HepG2 (cell line): ENCODE results near the gene CADM1. TPM values are rescaled to one million over a fixed set of nuclear protein-coding genes. Genes with fewer than 3 reads are reported as not detected.

ENCODE experiments used
- ATAC-seq: fragments of 200-7000 bp; cut with Tn5 transposase; 3 replicates; pipeline ENCODE4 v1.9.1; 2020; ENCODE audit warnings: mild to moderate bottlenecking, moderate library complexity
- BruUV-seq: library from RNA; stranded (reverse); fragments of 400-500 nt; replicated peaks from 2 replicates; lab custom pipeline; 2021; lab: Mats Ljungman, UMichigan
- CTCF ChIA-PET: fragments of 300-600 bp; formaldehyde crosslinking; extraction: SDS; loops from one replicate; lab custom pipeline; 2021; ENCODE audit warnings: low total read pairs, inconsistent platforms, low intra/inter-chr PET ratio; lab: Yijun Ruan, JAX
- POLR2A ChIA-PET: fragments of 350-600 bp; sonication (Branson Sonifier 250); formaldehyde crosslinking; loops from one replicate; lab custom pipeline; 2020; ENCODE audit warnings: antibody characterized with exemption, inconsistent platforms; lab: Yijun Ruan, JAX
- DNase-seq: peaks from one replicate; pipeline ENCODE4 v3.0.0-alpha.2; 2015; ENCODE audit warnings: low spot score
- FAIRE-seq: peaks from 3 replicates; lab custom pipeline; 2011; peaks lifted over from hg19 to GRCh38; lab: Jason Lieb, UNC
- H2AFZ ChIP-seq: one replicate; pipeline ENCODE4 v1.6.1; 2011; ENCODE audit warnings: low read length, inconsistent platforms
- H3K27ac ChIP-seq: fragments of 300-600 bp; 3 replicates; pipeline ENCODE4 v1.8.0; 2011; ENCODE audit warnings: mixed run types, mild to moderate bottlenecking, mixed read lengths, low read length, inconsistent platforms; ENCODE audit not compliant: insufficient read depth; ENCODE audit errors: extremely low read length
- H3K27me3 ChIP-seq, 2 experiments: fragments of 200-600 bp in 1 of 2; 2 replicates in 1 of 2; 3 replicates in 1 of 2; pipeline versions ENCODE4 v1.6.0 to v1.8.0; 2011; ENCODE audit warnings: low read length in 2 of 2, mild to moderate bottlenecking in 2 of 2, moderate library complexity in 2 of 2, inconsistent platforms in 1 of 2; ENCODE audit not compliant: insufficient read depth in 2 of 2, control insufficient read depth in 1 of 2
- H3K36me3 ChIP-seq, 2 experiments: fragments of 200-600 bp in 1 of 2; replicated peaks in 1 of 2; 2 replicates in 1 of 2; 3 replicates in 1 of 2; pipeline versions ENCODE4 v1.5.1 to v1.8.0; 2011; ENCODE audit warnings: low read length in 2 of 2, inconsistent platforms in 1 of 2; ENCODE audit not compliant: insufficient read depth in 2 of 2, control insufficient read depth in 1 of 2
- H3K4me1 ChIP-seq: 2 replicates; pipeline ENCODE4 v1.5.1; 2012; ENCODE audit warnings: low read length, inconsistent platforms; ENCODE audit not compliant: insufficient read depth
- H3K4me2 ChIP-seq: 2 replicates; pipeline ENCODE4 v1.6.0; 2011; ENCODE audit warnings: low read depth, low read length, inconsistent platforms
- H3K4me3 ChIP-seq, 3 experiments: fragments of 200-600 bp in 1 of 3; sonication (generic), shearing (Covaris generic) in 1 of 3; replicated peaks in 1 of 3; 2 replicates each; pipeline ENCODE4 v1.5.1; 2011 to 2016; ENCODE audit warnings: low read length in 3 of 3, inconsistent platforms in 2 of 3, low read depth in 2 of 3, mild to moderate bottlenecking in 2 of 3, control low read depth in 1 of 3, mixed read lengths in 1 of 3; ENCODE audit not compliant: insufficient read depth in 1 of 3
- H3K79me2 ChIP-seq: one replicate; pipeline ENCODE4 v1.6.1; 2011; ENCODE audit warnings: low read length, inconsistent platforms; ENCODE audit not compliant: insufficient read depth
- H3K9ac ChIP-seq: 2 replicates; pipeline ENCODE4 v1.6.0; 2011; ENCODE audit warnings: mild to moderate bottlenecking, low read depth, low read length, inconsistent platforms; ENCODE audit not compliant: insufficient read depth
- H3K9me3 ChIP-seq: 2 replicates; pipeline ENCODE4 v1.5.1; 2012; ENCODE audit warnings: mild to moderate bottlenecking, low read length
- H4K20me1 ChIP-seq: 2 replicates; pipeline ENCODE4 v1.6.0; 2011; ENCODE audit warnings: inconsistent platforms, mild to moderate bottlenecking, low read length, moderate library complexity; ENCODE audit not compliant: insufficient read depth
- ATAD3A ChIP-seq: sonication (generic); formaldehyde crosslinking; IDR thresholded peaks from 2 replicates; pipeline ENCODE4 v1.4.0; 2020; ENCODE audit warnings: missing genetic modification reagents
- FOXJ3 ChIP-seq: sonication (generic); formaldehyde crosslinking; IDR thresholded peaks from 2 replicates; pipeline ENCODE4 v1.4.0; 2020; ENCODE audit warnings: missing genetic modification reagents, mild to moderate bottlenecking, borderline replicate concordance
- GABPB1 ChIP-seq: IDR thresholded peaks from 2 replicates; pipeline ENCODE4 v1.6.1; 2016; ENCODE audit warnings: mild to moderate bottlenecking, missing genetic modification reagents, moderate library complexity, missing compliant biosample characterization
- HMGA1 ChIP-seq: sonication (generic); formaldehyde crosslinking; conservative IDR thresholded peaks from 2 replicates; pipeline ENCODE4 v1.4.0; 2020; ENCODE audit warnings: missing genetic modification reagents
- HNRNPLL ChIP-seq: fragments of 200-400 bp; formaldehyde crosslinking; IDR thresholded peaks from 2 replicates; pipeline ENCODE4 v1.6.1; 2017; ENCODE audit warnings: mild to moderate bottlenecking, low read depth, low read length; ENCODE audit not compliant: poor library complexity, severe bottlenecking
- MAZ ChIP-seq, 2 experiments: sonication (generic) in 1 of 2; formaldehyde crosslinking in 1 of 2; IDR thresholded peaks; 2 replicates each; pipeline versions ENCODE4 v1.5.0 to v1.6.1; 2012 to 2020; ENCODE audit warnings: low read depth in 2 of 2, mild to moderate bottlenecking in 2 of 2, borderline replicate concordance in 1 of 2, improper control_type of control experiment in 1 of 2, low read length in 1 of 2, missing genetic modification reagents in 1 of 2, moderate library complexity in 1 of 2
- RBM39 ChIP-seq: fragments of 200-400 bp; formaldehyde crosslinking; IDR thresholded peaks from one replicate; pipeline ENCODE4 v1.6.1; 2018; ENCODE audit warnings: antibody characterized with exemption, mild to moderate bottlenecking, low read depth, low read length; ENCODE audit not compliant: poor library complexity, severe bottlenecking
- TBL1XR1 ChIP-seq: fragments of 150-350 bp; IDR thresholded peaks from 2 replicates; pipeline ENCODE4 v1.6.1; 2014; ENCODE audit warnings: borderline replicate concordance, low read length; ENCODE audit not compliant: partially characterized antibody
- THAP11 ChIP-seq: IDR thresholded peaks from 2 replicates; pipeline ENCODE4 v1.6.1; 2016; ENCODE audit warnings: missing biosample characterization, missing genetic modification reagents
- ZNF367 ChIP-seq: sonication (generic); formaldehyde crosslinking; IDR thresholded peaks from 2 replicates; pipeline ENCODE4 v1.4.0; 2020; ENCODE audit warnings: missing genetic modification reagents, borderline replicate concordance
- ZNF703 ChIP-seq: sonication (generic); formaldehyde crosslinking; IDR thresholded peaks from 2 replicates; pipeline ENCODE4 v1.5.1; 2020; ENCODE audit warnings: missing genetic modification reagents, mild to moderate bottlenecking, moderate library complexity, borderline replicate concordance
- WGBS: methylation state at CpG from one replicate; pipeline ENCODE4 v1.1.6; 2017; ENCODE audit warnings: low lambda C conversion rate; 5-methylcytosine and 5-hydroxymethylcytosine counted together
- in situ Hi-C: cut with HindIII; loops from 2 replicates; pipeline ENCODE4 v1.10.0; 2017; ENCODE audit warnings: low pct_unique_long_range_greater_than_20kb; ENCODE audit not compliant: extremely low pct_ligation_motif_present
- intact Hi-C: fragments of 100-400 bp; cut with micrococcal nuclease; formaldehyde crosslinking; loops from one replicate; pipeline ENCODE4 v1.10.0; 2022; ENCODE audit not compliant: unreplicated experiment
- polyA plus RNA-seq, 8 experiments: library from polyadenylated mRNA; depleted of rRNA in 3 of 8; stranded (reverse) in 7 of 8; unstranded in 1 of 8; fragments of >200 nt; fragmentation: Illumina TruSeq in 4 of 8; extraction: Trizol in 4 of 8; gene quantifications; 2 replicates each; pipeline versions ENCODE4 v1.2.1 to v1.2.3, GENCODE V29; 2011 to 2016; ENCODE audit warnings: low read depth in 4 of 8, missing spikeins in 1 of 8, mixed read lengths in 1 of 8; ENCODE audit not compliant: insufficient read depth in 1 of 8
- total RNA-seq, 5 experiments: library from RNA; depleted of rRNA; stranded (reverse); fragments of >200 nt; fragmentation: Illumina TruSeq; extraction: Trizol; gene quantifications; 2 replicates each; pipeline ENCODE4 v1.2.3, GENCODE V29; 2016; ENCODE audit warnings: low read depth in 1 of 5
- TF ChIP-seq, protein P1 (sequence below): sonication (generic); formaldehyde crosslinking; IDR thresholded peaks from 2 replicates; pipeline ENCODE4 v1.8.0; 2022; ENCODE audit warnings: mild to moderate bottlenecking, missing genetic modification reagents, moderate library complexity
- TF ChIP-seq, protein P2 (sequence below): sonication (generic); formaldehyde crosslinking; IDR thresholded peaks from 2 replicates; pipeline ENCODE4 v1.9.0; 2021; ENCODE audit warnings: missing genetic modification reagents, borderline replicate concordance
- TF ChIP-seq, protein P3 (sequence below): sonication (generic); formaldehyde crosslinking; IDR thresholded peaks from 2 replicates; pipeline ENCODE4 v1.5.0; 2020; ENCODE audit warnings: mild to moderate bottlenecking, missing genetic modification reagents

Gene CADM1
- total and polyA plus RNA-seq, 2 of the 13 experiments (the other 11 are each of a cell fraction or from before 2014, with no cell fraction given) = 71.3 to 122 TPM

DNA sequence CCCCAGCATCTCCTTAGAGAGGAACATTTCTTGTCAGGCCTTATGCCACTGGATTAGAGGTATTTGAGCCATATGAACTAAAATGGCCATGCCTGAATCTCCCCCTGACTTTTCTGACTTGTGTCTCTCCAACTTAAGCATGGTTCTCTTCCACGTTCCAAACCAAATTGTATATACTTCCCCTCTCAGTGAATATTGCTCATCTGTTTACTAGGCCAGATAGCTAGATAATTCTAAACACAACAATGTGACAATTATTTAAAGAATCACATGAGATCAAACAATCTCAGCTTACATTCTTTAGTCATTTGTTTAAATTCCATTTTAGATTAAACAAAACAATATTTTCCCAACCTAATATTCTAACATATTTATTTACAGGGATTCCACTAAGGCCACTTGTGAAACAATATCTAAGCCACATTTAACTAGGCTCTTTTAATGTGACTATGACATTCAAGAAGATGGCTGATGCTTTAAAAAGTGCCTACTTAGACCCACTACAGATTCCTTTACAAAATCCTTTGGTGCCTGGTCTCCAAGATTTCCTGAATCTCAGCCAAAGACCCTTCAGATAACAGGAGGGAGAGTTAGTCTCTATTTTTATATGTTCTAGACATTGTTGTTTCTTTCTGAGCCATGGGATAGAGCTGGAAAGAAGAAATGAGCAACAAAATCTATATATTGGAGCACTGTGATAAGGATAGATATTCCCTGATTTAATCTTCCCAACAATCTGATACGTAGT, 105.7 kb downstream of the CADM1 start:
- 94% methylated on average over 2 of the region's 2 CpGs for WGBS
- intact Hi-C loops (no loop called here), in situ Hi-C loops (no loop called here)
- H3K9me3 ChIP-seq = no peaks in the 10 kb centered on the region
- H3K4me2 ChIP-seq = no peak overlapping the region
- peaks cover 7% of the 10 kb centered on the region; the same call in 1 of the 2 replicates for H3K4me1 ChIP-seq
- H3K4me3 ChIP-seq = no peak overlapping the region
- no peak overlapping the region for H3K9ac ChIP-seq
- FAIRE-seq (no peak), ATAC-seq (no peak), DNase-seq (no peak)
- H3K36me3 ChIP-seq = peaks cover 3 to 17% of the 10 kb centered on the region in 2 experiments; a peak in 2 of 5 replicates
- CTCF ChIA-PET = no interaction called here
- H4K20me1 ChIP-seq = no peaks in the 10 kb centered on the region
- no peaks in the 10 kb centered on the region for H3K27me3 ChIP-seq
- POLR2A ChIA-PET = no interaction called here
- TF ChIP-seq FOXJ3 (CRISPR knock-in tag) (no peak), ZNF367 (CRISPR knock-in tag) (no peak), MAZ (IDR thresholded peaks at IDR 0.05; ENCODE audit: borderline replicate concordance, low read depth, low read length) (no peak), MAZ (CRISPR knock-in tag; IDR thresholded peaks at IDR 0.05; ENCODE audit: low read depth) (no peak)
- TF ChIP-seq, all 625 proteins: peak for 0
- H3K79me2 ChIP-seq = peaks cover 12% of the 10 kb centered on the region
- no peak overlapping the region for H2AFZ ChIP-seq
- no peak overlapping the region for H3K27ac ChIP-seq
- BruUV-seq = TSS peak; percentile 23

DNA sequence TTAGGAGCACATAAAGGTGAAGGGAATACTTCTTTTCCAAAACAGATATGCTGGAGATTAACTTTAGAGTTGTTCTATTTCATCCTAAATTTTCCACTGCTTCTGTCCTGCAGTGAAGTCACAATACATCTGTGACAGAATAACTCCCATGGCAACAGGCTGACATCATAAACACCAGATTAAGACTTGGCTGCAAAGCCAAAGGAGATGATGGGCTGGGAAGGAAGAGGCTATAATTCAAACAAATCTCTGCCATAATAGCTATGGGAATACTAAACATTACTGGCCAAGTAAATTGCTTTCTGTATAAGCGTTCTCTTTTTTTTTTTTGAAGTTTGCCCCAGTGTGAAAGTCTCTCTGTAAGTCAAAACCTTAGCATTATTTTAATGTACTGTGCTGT, 107.7 kb downstream of the CADM1 start:
- POLR2A ChIA-PET = no interaction called here
- Histone ChIP-seq H2AFZ (no peak overlapping the region), H3K9ac (no peak overlapping the region), H3K27me3 (no peaks in the 10 kb centered on the region), H3K4me1 (peaks cover 20% of the 10 kb centered on the region), H3K36me3 (peaks cover 3 to 17% of the 10 kb centered on the region in 2 experiments; a peak in 2 of 5 replicates), H3K27ac (no peak overlapping the region), H4K20me1 (no peaks in the 10 kb centered on the region), H3K9me3 (no peaks in the 10 kb centered on the region), H3K4me2 (no peak overlapping the region), H3K4me3 (no peak overlapping the region), H3K79me2 (peaks cover 7% of the 10 kb centered on the region)
- FAIRE-seq (no peak), DNase-seq (no peak), ATAC-seq (no peak)
- intact Hi-C loops = no loop called here
- in situ Hi-C loops = no loop called here
- 100% methylated on average over 1 of the region's 1 CpG for WGBS
- no TSS peak for BruUV-seq
- CTCF ChIA-PET = no interaction called here
- TF ChIP-seq TBL1XR1 = no peak
- TF ChIP-seq, protein P1, sequence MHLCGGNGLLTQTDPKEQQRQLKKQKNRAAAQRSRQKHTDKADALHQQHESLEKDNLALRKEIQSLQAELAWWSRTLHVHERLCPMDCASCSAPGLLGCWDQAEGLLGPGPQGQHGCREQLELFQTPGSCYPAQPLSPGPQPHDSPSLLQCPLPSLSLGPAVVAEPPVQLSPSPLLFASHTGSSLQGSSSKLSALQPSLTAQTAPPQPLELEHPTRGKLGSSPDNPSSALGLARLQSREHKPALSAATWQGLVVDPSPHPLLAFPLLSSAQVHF (CRISPR knock-in tag) = no peak
- TF ChIP-seq, protein P2, sequence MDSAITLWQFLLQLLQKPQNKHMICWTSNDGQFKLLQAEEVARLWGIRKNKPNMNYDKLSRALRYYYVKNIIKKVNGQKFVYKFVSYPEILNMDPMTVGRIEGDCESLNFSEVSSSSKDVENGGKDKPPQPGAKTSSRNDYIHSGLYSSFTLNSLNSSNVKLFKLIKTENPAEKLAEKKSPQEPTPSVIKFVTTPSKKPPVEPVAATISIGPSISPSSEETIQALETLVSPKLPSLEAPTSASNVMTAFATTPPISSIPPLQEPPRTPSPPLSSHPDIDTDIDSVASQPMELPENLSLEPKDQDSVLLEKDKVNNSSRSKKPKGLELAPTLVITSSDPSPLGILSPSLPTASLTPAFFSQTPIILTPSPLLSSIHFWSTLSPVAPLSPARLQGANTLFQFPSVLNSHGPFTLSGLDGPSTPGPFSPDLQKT (CRISPR knock-in tag) = no peak
- no peak for TF ChIP-seq ATAD3A (CRISPR knock-in tag)
- no peak for TF ChIP-seq GABPB1 (CRISPR knock-in tag)
- no peak for TF ChIP-seq THAP11 (CRISPR knock-in tag)
- TF ChIP-seq RBM39 = no peak
- TF ChIP-seq HNRNPLL = no peak
- no peak for TF ChIP-seq ZNF703 (CRISPR knock-in tag)
- TF ChIP-seq, protein P3, sequence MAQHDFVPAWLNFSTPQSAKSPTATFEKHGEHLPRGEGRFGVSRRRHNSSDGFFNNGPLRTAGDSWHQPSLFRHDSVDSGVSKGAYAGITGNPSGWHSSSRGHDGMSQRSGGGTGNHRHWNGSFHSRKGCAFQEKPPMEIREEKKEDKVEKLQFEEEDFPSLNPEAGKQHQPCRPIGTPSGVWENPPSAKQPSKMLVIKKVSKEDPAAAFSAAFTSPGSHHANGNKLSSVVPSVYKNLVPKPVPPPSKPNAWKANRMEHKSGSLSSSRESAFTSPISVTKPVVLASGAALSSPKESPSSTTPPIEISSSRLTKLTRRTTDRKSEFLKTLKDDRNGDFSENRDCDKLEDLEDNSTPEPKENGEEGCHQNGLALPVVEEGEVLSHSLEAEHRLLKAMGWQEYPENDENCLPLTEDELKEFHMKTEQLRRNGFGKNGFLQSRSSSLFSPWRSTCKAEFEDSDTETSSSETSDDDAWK (CRISPR knock-in tag) = no peak
- TF ChIP-seq HMGA1 (CRISPR knock-in tag) = no peak
